Activated T-helper 9 cell treated with anti-CD3 and anti-CD28 coated beads, Interleukin-2, amount 50 U/mL, for 16 hours (primary cell): ENCODE measurements around the gene NOM1.

Experiments used
- DNase-seq: peaks from one replicate; pipeline ENCODE4 v3.0.0-alpha.2; 2020; ENCODE audit warnings: low read depth

The NOM1 gene

DNA sequence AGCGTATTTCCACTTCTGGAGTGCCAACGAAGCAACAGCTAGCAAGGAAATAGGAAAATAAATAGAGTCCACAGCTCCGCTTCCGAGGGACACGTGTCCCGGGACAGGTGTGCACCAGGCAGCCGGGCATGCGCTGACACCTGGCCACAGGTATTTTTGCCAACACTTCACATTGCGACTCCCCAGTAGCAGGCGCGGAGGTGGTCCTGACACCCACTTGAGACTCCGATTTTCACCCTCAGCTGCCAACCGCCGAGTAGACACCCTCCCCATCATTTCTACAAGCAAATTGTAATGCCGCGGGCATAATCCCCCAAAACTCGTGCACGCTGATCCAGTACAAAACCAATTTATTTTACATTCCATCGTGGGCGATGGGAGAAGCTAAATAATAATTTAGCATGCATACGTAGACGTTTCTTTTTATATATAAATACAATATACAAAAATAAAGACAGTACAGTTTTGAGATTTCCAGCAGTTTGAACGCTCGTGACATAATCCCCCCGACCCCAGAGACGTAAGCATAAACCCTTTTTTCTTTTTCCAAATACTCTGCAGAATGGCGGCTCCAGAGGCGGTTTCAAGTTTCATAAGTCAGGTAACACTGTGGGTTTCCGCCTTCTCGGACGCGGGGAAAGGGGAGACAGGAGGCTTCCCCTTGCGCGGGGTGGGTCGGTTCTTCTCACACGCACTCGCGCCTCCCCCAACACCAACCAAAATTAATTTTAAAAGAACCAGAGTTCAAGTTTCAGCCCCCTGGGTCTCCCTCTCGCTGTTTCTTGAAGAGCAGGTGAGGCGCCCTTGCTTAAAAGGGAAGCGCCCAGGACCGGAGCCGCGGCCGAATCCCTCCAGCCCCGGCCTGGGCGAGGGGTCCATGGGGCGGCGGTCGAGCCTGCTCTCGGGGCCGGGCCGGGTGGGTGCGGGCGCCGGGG is 55.3 kb downstream of the NOM1 start:
- no peak for DNase-seq

DNA sequence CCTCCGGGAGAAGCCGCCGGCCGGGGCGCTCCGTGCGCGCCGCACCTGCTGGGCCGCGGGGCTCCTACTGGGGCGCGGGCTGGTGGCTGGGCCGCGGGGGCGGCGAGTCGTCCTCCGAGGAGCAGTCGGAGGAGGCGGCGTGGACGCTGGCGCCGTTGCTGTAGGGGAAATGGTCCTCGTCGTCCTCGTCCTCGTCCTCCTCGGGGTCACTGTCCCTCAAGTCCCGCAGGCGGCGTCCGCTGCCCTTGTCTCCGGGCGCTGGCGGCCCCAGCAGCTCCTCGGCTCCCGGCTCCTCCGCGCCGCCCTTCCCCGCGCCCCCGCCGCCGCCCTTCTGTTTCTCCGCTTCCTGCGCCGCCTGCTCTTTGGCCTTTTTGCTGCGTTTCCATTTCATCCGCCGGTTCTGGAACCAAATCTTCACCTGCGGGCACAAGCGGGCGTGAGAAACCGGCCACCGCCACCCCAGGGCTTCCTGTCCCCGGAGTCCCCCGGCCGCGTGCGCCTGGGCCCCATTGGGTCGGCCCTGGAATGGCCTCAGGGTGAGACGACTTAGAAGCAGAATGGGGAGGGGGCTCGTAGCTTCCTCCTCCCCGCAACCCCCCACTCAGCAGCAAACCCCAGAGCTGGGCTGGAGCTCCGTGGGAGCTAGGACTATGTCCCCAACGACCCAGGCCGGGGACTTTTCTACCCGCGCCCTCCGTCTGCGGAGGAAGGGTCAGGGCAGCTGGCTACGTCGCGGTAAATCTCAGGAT is 56.1 kb downstream of the NOM1 start:
- DNase-seq: no peak

DNA sequence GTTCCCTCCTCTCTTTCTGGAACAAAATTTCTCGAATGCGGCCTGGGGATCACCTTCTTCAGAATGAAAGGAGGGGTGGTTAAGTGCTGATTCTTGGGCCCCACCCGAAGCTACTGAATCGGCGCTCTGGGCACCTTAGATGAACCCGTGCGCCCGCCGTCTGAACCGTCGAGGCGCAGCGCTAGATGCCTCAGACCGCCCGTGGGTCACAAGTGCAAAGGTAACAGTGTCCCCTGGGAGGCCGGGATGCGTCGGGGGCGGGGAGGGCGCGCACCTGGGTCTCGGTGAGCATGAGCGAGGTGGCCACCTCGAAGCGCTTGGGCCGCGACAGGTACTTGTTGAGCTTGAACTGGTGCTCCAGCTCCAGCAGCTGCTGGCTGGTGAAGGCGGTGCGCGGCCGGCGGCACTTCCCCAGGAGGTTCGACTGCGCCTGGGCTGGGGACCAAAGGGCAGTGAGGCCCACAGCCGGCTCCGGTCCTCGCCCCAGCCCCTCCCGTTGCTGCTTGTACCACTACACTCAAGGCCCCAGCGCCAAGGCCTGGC is 56.8 kb downstream of the NOM1 start:
- DNase-seq: no peak

DNA sequence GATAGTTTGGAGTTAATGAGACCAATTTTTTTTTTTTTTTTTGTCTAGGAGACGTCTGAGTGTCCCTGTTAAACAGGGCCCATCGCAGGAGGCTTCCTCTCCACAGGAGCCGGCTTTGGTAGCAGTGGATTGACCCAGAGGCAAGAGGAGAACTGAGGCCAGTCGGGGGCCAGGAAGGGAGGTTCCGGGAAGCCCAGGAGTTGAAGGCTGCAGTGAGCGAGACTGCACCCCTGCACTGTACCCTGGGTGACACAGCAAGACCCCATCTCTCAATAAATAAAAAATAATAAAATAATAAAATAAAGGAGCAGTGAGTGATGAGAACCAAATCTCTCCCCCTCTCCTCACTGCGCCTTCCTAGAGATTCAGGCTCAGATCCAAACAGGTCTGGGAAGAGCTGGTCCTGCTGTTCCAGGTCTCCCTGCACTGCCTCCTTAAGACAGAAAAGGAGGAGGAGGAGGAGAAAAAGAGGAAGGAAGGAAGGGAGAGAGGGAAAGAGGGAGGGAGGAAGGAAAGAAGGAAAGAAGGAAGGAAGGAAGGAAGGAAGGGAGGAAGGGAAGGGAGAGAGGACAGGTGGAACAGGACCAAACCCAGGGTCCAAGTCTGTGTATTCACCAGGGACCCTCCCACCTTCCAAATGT is 57.4 kb downstream of the NOM1 start:
- DNase-seq: no peak

DNA sequence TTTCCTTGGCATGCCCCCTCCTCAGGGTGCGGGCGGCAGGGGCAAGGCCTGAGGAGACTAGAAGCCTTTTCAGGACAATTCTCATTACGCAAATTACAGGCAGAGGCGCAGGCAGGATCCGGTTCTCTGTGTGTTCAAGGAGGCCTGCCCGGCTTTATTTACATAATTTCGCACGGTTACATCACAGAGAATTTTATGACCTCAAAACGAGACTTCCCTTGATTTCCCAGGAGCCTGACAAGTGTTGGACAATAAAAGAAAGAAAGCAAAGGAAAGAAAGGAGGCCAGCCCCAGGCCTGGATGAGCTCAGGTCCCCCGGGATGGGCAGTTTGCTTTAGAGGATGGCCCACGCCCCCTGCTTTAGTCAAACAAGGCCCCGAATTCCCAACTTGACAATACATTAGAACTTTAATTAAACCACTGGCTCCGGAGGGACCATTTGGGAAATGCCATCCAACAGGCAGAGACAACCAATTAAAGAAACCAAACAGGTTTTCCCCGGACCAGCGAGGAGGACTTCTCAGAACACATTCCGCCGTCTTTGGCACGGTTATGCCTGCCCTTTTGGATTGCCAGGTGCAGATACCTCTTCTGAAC is 58.1 kb downstream of the NOM1 start:
- DNase-seq: no peak

DNA sequence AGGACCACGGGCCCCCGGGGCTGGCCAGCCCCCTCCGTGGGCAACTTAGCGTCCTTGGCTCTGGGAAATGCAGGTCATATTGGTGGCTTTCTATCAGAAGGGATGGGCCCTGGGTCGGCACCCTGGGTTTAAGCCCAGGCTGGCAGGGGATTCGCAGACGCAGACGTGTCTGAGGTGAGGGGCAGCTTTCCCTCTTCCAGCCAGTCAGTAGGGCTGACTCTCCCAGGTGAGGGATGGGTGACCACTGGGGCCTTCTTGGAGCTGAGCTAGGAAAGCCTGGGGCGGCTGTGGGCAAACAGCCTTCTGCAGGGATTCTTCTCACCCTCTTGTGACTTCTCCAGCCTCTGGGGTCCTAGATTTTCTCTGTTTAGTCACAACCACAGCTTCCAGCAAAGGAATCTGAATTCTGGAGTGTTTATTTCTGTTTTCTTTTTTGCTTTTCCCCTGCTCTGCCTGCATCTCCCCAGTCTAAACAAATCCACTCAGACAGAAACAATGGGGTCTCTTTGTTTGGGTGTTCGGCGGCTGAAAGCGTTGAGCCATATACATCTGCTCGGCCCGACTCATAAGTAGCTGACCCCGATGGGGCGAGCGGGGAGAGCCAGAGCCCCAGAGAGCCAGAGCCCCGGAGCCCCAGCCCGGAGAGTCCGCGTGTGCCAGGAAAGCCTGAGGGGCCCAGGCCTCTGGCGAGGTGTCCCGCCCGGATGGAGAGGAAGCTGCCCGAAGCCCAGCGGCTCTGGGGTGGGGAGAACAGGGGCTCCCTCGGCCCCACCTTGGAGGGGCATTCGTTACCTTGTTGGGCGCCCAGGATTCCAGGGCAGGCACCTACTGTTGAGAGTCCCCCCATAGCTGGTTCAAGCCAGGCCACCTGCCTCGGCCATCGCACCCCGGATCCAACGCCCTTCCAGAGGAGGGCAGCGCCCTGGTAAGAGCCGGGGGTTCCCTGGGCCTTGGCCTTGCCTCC is 59.0 kb downstream of the NOM1 start:
- DNase-seq: no peak

DNA sequence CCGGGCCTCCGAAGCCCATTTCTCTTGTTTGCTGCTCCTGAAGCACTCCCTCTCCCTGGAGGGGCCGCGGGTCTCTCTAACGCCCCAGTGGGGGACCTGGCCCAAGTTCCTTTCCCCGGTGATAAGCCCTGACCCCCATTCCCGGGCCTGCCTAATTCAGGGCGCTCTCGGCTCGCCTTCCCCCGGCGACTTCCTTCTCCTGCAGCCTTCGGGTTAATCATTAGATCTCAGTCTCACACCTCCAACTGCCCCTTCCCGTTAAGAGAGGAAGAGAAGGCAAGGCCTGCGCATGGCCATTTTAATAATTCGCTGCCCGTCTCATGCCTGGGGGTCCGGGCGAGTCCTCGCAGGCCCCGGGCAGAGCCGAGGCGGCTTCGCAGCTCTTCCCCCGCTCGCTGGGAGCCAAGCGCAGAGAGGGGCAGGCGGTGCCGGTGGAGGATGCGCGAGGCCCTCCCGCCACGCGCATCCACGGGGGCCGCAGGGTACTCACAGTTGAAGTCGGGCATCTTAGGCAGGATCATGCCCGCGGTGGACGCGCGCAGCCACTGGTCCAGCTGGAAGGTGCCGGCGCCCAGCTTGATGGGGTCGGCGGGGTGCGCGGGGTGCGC is 59.8 kb downstream of the NOM1 start:
- DNase-seq: no peak

DNA sequence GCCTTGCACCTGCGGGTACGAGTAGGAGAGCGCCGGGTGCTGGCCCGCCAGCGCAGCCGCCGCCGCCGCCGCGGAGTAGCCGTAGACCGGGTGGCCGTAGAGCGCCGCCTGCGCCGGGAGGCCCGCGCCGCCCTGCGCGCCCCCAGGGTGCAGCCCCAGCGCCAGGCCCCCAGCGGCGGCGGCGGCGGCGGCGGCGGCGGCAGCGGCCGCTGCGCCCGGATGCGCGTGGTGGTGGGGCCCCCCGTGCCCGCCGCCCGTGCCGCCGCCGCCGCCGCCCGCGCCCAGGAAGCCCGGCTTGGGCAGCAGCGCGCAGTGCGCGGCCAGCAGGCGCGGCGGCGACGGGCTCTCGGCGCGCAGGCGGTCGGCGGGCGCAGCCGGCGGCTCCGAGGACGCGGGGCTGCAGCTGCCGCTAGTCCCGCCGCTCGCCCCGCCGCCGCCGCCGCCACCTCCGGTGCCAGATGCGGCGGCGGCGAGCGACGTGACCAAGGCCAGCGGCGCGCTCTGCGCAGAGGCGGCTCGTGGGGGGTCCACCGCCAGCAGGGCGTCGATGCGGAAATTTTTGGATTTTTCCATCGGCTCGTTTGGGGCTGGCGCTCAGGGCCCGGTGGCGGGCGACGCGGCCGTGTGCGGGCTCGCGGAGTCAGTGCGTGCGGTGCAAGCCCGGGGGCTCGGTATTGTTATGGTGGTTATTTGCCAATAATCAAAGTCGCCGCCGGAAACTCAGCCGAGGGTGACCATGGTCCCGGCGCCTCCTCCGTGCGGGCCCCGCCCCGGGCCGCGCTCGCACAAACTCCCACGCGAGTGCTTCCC is 60.5 kb downstream of the NOM1 start:
- DNase-seq: no peak

DNA sequence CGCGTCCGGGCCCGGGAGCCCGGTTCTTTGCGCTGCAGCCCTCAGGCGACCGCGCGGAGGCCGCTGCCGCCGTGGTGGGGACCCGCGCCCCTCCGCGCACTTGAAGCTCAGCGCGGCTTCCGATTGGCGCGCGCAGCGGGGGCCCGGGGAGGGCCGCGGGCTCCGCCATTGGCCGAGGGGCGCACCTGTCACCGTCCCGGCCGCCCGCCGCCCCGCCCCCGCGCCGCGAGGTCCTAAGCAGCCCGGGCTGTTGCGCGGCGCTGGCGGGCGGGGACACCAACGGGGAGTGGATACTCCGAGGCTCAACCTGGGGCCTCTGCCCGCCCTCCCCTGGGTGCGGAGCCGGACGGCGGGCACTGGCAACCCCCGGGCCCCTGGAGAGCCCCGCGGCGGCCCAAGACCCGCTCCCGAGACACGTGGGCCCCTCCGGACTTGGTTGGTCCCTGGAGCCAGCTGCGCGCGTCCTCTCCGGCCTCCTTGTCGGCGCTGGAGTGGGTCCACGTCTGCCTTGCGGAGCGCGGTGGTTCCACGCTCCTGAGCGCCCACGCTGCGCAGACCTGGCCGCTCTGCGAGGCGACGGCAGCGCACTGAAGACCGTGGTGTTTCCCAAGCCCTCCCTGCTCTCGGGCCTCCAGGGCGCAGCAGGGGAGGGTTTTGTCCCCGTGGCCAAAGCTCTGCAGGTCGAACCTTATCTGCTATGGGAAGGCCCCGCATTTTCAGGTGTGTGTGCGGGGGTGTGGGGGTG is 61.2 kb downstream of the NOM1 start, which contains the start of gene MNX1:
TSS of gene MNX1 (minus strand) at position 76 of the 745 bp plus-strand sequence. CDS start 313 bp downstream, outside the sequence.
- peak; percentile 16 for DNase-seq

DNA sequence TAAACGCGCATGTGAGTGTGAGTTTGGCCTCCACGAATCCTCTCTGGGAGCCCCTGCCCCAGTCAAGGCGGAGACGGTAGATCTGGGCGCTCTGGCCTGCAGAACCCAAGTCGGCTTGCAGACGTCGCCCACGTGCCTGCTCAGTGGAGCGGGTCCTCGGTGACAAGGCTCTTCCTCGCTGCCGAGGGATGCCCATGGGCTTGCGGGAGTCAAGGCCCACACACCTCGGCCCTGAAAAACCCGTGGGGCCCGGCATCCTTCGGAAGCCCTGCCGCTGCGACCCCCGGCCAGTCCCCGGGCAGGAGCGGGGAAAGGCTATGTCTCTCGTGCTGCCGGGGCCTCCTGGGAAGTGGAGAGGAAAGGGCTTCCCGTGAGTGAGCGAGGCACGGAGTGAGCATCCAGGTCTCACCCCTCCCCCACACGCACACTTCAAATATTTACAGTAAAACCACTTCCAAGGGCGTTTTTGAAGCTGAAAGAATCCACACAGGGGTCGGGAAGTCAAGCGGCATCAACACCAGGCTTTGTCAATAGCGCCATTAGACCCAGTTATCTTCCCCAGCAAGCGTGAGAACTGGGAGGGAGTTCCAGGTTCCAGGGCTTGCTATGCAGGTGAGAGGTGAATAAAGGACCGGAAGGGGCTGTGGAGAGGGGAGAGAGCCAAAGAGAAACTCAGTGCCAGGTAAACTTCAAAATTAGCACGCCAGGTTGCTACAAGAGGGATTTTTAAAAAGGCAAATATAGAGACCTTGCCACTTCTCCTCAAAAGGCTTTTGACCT is 62.0 kb downstream of the NOM1 start:
- DNase-seq: no peak

DNA sequence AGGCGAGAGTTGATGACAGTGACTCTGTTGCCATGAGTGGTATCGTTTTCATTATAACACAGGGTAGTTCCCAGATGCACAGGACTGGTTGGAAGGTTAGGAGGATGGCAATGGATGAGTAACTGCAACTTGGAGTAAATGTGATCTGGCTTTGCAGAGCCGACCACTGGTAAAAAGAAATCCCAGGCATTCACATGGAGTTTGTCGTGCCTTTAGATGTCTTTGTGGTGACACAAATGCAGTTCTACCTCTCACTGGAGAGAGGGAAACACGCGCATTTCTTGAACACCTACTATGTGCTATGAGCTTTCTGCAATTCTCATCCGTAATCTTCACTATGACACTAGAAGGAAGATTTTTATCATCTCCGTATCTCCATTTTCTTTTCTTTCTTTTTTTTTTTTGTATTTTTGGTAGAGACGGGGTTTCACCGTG is 62.6 kb downstream of the NOM1 start:
- no peak for DNase-seq

DNA sequence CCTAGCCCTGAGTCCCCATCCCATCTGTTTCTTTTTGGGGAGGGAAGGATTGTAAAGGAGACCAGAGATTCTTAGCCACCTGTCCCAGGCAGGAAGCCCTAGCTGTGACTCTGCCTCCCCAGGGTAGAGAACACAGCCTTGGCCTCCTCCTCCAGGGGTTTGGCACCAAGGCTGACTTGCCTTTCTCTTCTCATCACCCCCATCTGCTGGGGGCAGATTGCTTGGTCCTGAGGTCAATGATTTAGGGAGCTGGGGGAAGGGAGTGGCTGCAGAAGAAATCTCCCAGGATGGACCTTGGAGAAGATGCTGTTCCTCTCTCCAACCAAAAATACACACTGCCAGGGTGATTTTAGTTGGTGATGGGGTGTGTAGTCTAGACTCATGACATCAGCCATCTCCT is 63.6 kb downstream of the NOM1 start:
- no peak for DNase-seq

DNA sequence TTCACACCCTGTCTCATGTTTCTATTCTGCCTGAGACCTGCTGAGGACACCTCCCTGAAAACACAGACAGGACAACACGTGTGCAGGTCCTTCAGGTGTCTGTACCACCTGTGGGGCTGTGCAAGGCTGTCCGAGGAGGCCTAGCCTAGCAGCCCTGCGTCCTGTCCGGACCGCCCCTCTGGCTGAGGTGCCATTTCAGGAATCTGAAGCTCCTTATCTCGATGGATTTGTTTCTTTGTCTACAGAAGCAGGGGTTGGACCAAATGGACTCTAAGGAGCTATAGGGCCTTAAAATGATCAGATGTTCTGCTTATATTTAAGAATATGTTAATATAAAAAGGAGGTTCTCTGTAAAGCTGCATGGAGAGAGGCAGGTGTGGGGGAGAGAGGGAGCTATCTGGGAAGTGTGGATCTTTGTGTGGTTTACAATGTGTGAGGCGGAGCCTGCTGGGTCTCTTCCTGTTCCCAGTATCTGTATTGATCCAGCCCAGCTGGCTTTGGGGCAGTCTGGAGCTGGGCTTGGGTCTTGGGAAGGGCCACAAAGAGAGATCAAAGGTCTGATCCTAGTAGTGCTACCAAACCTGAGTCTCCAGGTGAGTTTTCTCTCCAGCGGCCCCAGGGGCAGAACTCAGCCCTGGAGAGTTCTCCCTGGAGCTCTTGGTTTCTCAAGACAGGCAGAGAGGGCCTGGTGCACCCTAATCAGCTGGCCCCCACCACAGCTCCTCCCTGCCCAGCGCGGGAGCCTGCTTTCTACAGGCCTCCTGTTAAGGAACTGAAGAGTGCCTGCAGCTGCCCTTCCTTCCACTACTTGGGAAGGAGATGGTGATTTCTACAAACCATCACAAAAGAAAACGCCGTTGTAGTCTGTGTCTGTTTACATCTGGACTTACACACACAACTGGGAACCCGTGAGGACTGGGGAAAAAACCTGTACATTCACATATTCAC is 64.4 kb downstream of the NOM1 start:
- DNase-seq: no peak

DNA sequence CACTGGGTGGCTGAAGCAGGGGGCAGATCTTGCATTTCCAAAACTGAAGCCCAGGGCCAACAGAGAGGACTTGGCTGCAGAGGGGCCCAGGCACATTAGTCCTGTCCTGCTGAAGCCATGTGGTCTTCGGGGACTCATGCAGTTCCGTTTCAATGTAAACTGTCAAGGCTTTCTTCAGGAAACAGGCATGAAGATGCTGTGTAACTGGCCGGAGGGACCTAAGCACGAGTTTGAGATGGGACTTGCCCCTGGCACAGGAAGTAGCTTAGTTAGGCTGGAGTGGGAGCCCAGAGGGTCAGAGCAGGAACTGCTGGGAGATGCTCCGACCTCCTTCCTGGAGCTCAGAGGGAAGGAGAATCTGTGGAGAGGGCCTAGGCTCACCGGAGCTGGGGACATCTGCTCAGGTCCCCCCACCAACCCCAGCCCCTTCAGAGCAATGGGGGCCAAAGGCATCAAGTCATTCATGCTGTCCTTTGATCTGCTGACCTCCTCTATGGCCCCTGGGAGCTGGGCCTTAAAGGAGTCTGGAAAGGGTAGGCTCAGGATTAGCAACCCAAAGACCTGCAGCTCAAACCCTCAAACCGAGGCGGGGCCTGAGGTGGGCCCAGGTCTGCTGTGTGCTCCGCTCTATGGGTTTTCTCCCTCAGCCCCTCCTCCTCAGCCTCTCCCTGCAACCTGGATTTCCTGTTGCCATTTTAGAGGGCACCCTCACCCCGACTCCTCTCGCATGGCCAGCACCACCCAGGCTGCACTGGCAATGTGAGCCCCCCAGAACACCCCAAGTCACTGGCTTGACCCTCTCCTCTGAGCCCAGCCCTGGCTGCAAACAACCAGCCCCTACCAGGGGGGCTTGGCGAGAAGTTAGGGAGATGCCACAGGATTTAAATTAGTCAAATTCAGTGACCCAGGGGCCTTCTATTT is 65.4 kb downstream of the NOM1 start:
- no peak for DNase-seq

DNA sequence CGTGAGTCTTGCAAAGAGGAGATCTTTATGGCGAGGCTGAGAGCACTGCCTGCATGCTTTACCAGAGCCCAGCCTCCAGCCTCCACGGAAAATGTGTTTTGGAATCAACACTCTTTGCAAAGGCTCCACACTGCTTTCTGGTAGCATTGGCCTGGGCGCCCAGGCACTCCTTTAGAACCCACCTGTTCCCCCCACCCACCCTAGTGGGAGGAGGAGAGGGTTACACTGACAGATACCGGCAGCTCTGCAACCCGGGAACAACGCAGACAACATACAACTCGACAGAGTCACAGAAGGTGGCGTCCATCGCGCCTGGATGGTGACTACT is 66.5 kb downstream of the NOM1 start:
- DNase-seq: no peak
